ENCODE results near the gene PTK6.
"Not testable (repeated sequence)": the region's sequence is repeated elsewhere in the genome, so short reads cannot be mapped to it uniquely, and the experiment has no call there.

PTK6 gene

GRCh38 chr20:63574829-63575743 is 37.9 kb upstream of the PTK6 start:
- H3K27me3 ChIP-seq (ENCODE audit: insufficient read depth, low read length): peaks cover 7% of the 10 kb centered on the region; the same call in 1 of the 2 replicates
- H3K9ac ChIP-seq (ENCODE audit: low read depth, low read length): no peak overlapping the region
- no peak overlapping the region for H3K27ac ChIP-seq (ENCODE audit: low read length)

DNA sequence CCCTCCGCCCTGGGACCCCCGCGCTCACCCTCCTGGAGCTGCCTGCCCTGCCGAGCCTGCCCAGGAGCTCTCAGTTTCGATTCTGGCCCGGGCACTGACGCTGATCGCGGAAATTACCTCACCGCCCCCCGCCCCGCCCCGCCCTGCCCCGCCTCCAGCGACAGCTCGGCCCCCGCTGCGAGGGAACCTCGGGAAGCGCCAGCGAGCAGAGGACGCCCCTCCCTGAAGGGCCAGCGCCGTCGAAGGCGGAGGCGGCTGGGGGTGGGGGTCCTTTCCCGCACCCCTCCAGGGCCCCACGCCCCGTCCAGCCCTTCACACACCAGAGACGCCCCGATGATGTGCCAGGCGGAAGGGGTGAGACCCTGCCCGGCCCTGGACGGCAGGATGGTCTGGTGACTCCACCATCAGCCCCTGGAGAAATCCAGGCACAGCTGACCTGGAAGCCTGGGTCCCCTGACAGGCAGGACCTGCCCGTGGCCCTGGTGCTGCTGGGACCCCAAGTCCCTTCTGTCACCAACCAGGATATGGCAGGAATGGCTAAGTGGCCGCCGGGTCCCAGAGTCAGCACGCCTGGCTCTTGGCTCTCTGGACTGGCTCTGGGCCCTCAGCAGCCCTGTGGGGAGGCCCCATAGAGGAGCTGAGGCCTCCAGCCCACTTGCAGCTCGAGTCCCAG is 37.1 kb upstream of the PTK6 start, which contains the start of gene HELZ2:
Gene HELZ2, minus strand, starts transcription at position 84 of the 673 bp plus-strand sequence. CDS start 1,854 bp downstream, outside the sequence.
- Histone ChIP-seq H3K9ac (ENCODE audit: low read depth, low read length) (peak within 1 kb of the TSS; percentile 61; the same call in 1 of the 2 replicates), H3K9me3 (ENCODE audit: insufficient read depth, low read depth, low read length) (no peaks in the 10 kb centered on the region), H3K27ac (ENCODE audit: low read length) (no peak within 1 kb of the TSS), H3K4me3 (ENCODE audit: low read length) (peak within 1 kb of the TSS; percentile 71), H3K36me3 (ENCODE audit: insufficient read depth, low read depth, low read length) (no peaks in the 10 kb centered on the region), H3K27me3 (ENCODE audit: insufficient read depth, low read length) (peaks cover 7% of the 10 kb centered on the region; the same call in 1 of the 2 replicates), H3K4me1 (ENCODE audit: insufficient read depth, low read length) (no peaks in the 10 kb centered on the region)

More at GRCh38 chr20:63574829-63575743, 37.9 kb upstream of the PTK6 start:
- Histone ChIP-seq H3K9me3 (ENCODE audit: insufficient read depth, low read depth, low read length) (no peaks in the 10 kb centered on the region), H3K36me3 (ENCODE audit: insufficient read depth, low read depth, low read length) (no peaks in the 10 kb centered on the region), H3K4me1 (ENCODE audit: insufficient read depth, low read length) (no peaks in the 10 kb centered on the region), H3K4me3 (ENCODE audit: low read length) (no peak overlapping the region)

DNA sequence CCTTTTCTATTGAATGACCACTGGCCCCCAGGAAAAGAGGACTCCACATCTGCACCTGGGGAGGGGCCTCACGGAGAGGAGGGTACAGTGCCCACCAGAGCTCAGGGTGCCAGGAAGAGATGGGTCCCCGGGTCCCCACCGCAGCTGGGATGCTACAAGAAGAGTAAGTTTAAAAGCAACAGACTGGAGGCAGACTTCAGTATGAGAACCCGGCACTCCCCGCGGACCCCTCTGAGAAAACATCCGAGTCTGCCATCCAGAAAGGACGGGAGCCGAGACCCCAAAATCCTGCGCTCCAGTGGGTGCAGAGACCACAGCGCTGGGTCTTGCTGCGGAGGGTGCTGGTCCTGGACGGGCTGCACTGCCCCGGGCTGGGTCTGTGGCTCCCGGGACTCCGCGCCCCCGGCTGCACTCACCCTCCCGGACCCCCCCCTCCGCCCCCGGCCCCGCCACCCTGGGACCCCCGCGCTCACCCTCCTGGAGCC is 36.5 kb upstream of the PTK6 start:
- H3K9ac ChIP-seq (ENCODE audit: low read depth, low read length): peak overlapping the region; percentile 61; the same call in 1 of the 2 replicates
- H3K36me3 ChIP-seq (ENCODE audit: insufficient read depth, low read depth, low read length): no peaks in the 10 kb centered on the region
- no peak overlapping the region for H3K27ac ChIP-seq (ENCODE audit: low read length)
- peak overlapping the region; percentile 71 for H3K4me3 ChIP-seq (ENCODE audit: low read length)
- H3K9me3 ChIP-seq (ENCODE audit: insufficient read depth, low read depth, low read length): no peaks in the 10 kb centered on the region
- H3K4me1 ChIP-seq (ENCODE audit: insufficient read depth, low read length): no peaks in the 10 kb centered on the region
- peaks cover 7% of the 10 kb centered on the region; the same call in 1 of the 2 replicates for H3K27me3 ChIP-seq (ENCODE audit: insufficient read depth, low read length)

- Histone ChIP-seq H3K27ac (ENCODE audit: low read length) (no peak overlapping the region), H3K4me3 (ENCODE audit: low read length) (peak overlapping the region; percentile 71; the same call in 1 of the 2 replicates), H3K27me3 (ENCODE audit: insufficient read depth, low read length) (peaks cover 7% of the 10 kb centered on the region; the same call in 1 of the 2 replicates), H3K9ac (ENCODE audit: low read depth, low read length) (peak overlapping the region; percentile 61; the same call in 1 of the 2 replicates), H3K36me3 (ENCODE audit: insufficient read depth, low read depth, low read length) (no peaks in the 10 kb centered on the region), H3K9me3 (ENCODE audit: insufficient read depth, low read depth, low read length) (no peaks in the 10 kb centered on the region), H3K4me1 (ENCODE audit: insufficient read depth, low read length) (no peaks in the 10 kb centered on the region)
These were observed 35.8 kb upstream of the PTK6 start for GRCh38 chr20:63572788-63573646.

DNA sequence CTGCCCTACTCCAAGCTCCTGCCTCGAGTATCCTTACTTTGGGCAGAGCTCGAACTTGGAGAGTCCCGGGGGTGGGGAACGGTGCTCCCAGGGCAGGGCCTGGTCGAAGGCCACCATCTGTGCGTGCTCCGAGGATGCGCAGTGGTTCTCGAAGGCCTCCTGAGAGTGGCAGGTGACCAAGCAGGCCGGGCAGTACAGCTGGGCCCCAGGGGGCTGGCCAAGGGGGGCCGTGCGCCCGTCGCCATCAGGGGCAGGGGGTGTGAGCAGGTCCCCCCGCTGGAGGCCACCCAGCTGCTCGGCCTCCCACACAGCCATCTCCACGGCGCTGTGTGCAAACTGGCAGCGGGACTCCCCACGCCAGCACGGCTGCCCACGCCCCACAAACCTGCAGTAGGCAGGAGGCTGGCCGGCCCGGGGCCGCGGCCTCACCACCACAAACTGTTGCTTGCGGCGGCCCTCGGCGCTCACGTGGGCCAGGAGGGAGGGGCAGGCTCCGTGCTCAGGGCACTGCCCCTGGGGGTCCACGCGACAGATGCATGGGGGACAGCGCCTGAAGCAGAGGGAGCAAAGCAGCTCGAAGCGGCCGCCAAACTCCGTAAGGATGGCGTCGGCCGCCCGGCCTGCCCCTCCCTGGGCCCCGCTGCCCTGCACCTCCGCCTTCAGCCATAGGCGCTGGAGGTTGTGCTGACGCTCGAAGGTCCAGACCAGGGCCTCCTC is 35.1 kb upstream of the PTK6 start:
- no peaks in the 10 kb centered on the region for H3K4me1 ChIP-seq (ENCODE audit: insufficient read depth, low read length)
- peaks cover 7% of the 10 kb centered on the region; the same call in 1 of the 2 replicates for H3K27me3 ChIP-seq (ENCODE audit: insufficient read depth, low read length)
- H3K9ac ChIP-seq (ENCODE audit: low read depth, low read length): no peak overlapping the region
- H3K27ac ChIP-seq (ENCODE audit: low read length): no peak overlapping the region
- no peaks in the 10 kb centered on the region for H3K9me3 ChIP-seq (ENCODE audit: insufficient read depth, low read depth, low read length)
- no peaks in the 10 kb centered on the region for H3K36me3 ChIP-seq (ENCODE audit: insufficient read depth, low read depth, low read length)
- no peak overlapping the region for H3K4me3 ChIP-seq (ENCODE audit: low read length)

GRCh38 chr20:63571087-63571478 is 33.9 kb upstream of the PTK6 start:
- H3K9ac ChIP-seq (ENCODE audit: low read depth, low read length); H3K4me1 ChIP-seq (ENCODE audit: insufficient read depth, low read length): not testable (repeated sequence)

GRCh38 chr20:63570281-63571086 is 33.3 kb upstream of the PTK6 start:
- H3K9ac ChIP-seq (ENCODE audit: low read depth, low read length): no peak overlapping the region
- H3K4me3 ChIP-seq (ENCODE audit: low read length): no peak overlapping the region
- no peaks in the 10 kb centered on the region for H3K9me3 ChIP-seq (ENCODE audit: insufficient read depth, low read depth, low read length)
- peaks cover 7% of the 10 kb centered on the region; the same call in 1 of the 2 replicates for H3K27me3 ChIP-seq (ENCODE audit: insufficient read depth, low read length)
- no peaks in the 10 kb centered on the region for H3K36me3 ChIP-seq (ENCODE audit: insufficient read depth, low read depth, low read length)
- H3K4me1 ChIP-seq (ENCODE audit: insufficient read depth, low read length): no peaks in the 10 kb centered on the region
- H3K27ac ChIP-seq (ENCODE audit: low read length): no peak overlapping the region

More at GRCh38 chr20:63571087-63571478, 33.9 kb upstream of the PTK6 start:
- H3K36me3 ChIP-seq (ENCODE audit: insufficient read depth, low read depth, low read length); H3K27ac ChIP-seq (ENCODE audit: low read length); H3K27me3 ChIP-seq (ENCODE audit: insufficient read depth, low read length); H3K9me3 ChIP-seq (ENCODE audit: insufficient read depth, low read depth, low read length); H3K4me3 ChIP-seq (ENCODE audit: low read length): not testable (repeated sequence)

GRCh38 chr20:63568986-63569949 is 32.1 kb upstream of the PTK6 start:
- no peak overlapping the region for H3K4me3 ChIP-seq (ENCODE audit: low read length)
- H3K27me3 ChIP-seq (ENCODE audit: insufficient read depth, low read length): peaks cover 7% of the 10 kb centered on the region; the same call in 1 of the 2 replicates

DNA sequence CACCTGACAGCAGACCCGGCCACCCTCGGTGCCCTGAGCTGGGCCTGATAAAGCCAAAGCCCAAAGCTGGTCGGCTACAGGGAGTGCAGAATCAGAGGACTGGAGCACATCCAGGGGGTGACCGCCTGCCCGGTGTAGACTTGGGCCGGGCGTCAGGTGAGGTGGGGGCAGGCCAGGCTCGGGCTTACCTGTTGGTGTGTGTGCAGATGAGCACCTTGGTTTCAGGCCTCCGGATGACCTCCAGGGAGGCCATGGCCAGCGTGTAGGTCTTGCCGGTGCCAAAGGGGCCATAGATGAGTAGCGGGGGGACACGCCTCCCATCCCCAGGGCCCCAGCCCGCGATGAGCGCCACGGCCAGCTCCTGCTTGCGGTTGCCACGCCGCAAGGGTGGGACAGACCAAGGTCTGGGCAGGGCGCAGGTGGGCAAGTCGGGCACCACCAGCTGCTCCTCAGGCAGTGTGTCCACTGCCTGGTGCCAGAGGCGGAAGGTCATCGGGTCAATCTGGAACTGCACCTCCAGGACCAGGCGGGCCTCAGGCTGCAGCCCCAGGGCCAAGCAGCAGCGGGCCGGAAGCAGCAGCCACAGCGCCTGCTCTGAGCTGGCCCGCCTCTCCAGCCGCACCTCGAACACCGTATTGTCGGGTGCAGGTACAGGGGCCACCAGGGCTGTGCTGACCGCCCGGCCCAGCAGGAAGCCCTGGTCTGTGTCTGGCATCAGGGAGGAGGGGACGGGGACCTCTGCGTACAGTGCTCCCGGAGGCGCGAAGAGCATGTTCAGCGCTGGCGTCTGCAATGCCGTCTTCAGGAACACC is 31.2 kb upstream of the PTK6 start:
- no peaks in the 10 kb centered on the region for H3K4me1 ChIP-seq (ENCODE audit: insufficient read depth, low read length)
- no peak overlapping the region for H3K9ac ChIP-seq (ENCODE audit: low read depth, low read length)
- no peak overlapping the region for H3K27ac ChIP-seq (ENCODE audit: low read length)
- H3K36me3 ChIP-seq (ENCODE audit: insufficient read depth, low read depth, low read length): no peaks in the 10 kb centered on the region
- peaks cover 3% of the 10 kb centered on the region; the same call in 1 of the 2 replicates for H3K27me3 ChIP-seq (ENCODE audit: insufficient read depth, low read length)
- H3K4me3 ChIP-seq (ENCODE audit: low read length): no peak overlapping the region
- no peaks in the 10 kb centered on the region for H3K9me3 ChIP-seq (ENCODE audit: insufficient read depth, low read depth, low read length)

More at GRCh38 chr20:63568986-63569949, 32.1 kb upstream of the PTK6 start:
- Histone ChIP-seq H3K4me1 (ENCODE audit: insufficient read depth, low read length) (no peaks in the 10 kb centered on the region), H3K9ac (ENCODE audit: low read depth, low read length) (no peak overlapping the region), H3K27ac (ENCODE audit: low read length) (no peak overlapping the region), H3K9me3 (ENCODE audit: insufficient read depth, low read depth, low read length) (no peaks in the 10 kb centered on the region), H3K36me3 (ENCODE audit: insufficient read depth, low read depth, low read length) (no peaks in the 10 kb centered on the region)
